GM06990 (cell line): Measurements from ENCODE around the gene NAALAD2.

Experiments used
- DNase-seq: peaks from one replicate; pipeline ENCODE4 v3.0.0-alpha.2; 2011; ENCODE audit not compliant: insufficient read length; ENCODE audit errors: extremely low read depth
- H3K27me3 ChIP-seq: replicated peaks from 2 replicates; pipeline ENCODE4 v1.6.0; 2011; ENCODE audit warnings: low read length; ENCODE audit not compliant: control insufficient read depth, insufficient read depth
- H3K36me3 ChIP-seq: 2 replicates; pipeline ENCODE4 v1.5.1; 2011; ENCODE audit warnings: low read length; ENCODE audit not compliant: control insufficient read depth, insufficient read depth
- H3K4me3 ChIP-seq: replicated peaks from 2 replicates; pipeline ENCODE4 v1.5.1; 2011; ENCODE audit warnings: low read depth, mild to moderate bottlenecking, control low read depth, low read length
- TF ChIP-seq, protein P1 (sequence below): IDR thresholded peaks from 2 replicates; pipeline ENCODE4 v1.5.1; 2011; ENCODE audit warnings: low read length, control low read depth, mild to moderate bottlenecking, inconsistent platforms; ENCODE audit not compliant: insufficient read depth, poor library complexity, severe bottlenecking

NAALAD2 gene

DNA sequence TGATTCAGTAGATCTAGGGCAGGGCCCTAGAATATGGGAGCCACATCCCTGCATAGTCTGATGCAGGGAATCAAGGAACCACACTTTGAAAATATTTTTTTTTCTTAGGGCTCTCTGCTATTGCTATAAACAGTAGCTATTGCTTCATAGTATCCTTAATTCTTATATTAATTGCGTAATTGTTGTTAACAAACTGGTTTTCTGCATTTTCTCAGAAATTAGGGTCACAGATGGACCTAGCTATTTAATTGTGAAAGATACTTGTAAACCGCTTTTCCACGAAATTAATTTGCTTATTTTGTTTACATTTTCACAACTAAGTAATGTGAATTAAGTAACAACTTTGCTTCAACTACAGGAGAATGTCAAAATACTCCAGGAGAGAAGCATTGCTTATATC is 34.1 kb downstream of the NAALAD2 start:
- H3K36me3 ChIP-seq: no peaks in the 10 kb centered on the region
- no peaks in the 10 kb centered on the region for H3K27me3 ChIP-seq
- no peak overlapping the region for H3K4me3 ChIP-seq
- TF ChIP-seq, protein P1, sequence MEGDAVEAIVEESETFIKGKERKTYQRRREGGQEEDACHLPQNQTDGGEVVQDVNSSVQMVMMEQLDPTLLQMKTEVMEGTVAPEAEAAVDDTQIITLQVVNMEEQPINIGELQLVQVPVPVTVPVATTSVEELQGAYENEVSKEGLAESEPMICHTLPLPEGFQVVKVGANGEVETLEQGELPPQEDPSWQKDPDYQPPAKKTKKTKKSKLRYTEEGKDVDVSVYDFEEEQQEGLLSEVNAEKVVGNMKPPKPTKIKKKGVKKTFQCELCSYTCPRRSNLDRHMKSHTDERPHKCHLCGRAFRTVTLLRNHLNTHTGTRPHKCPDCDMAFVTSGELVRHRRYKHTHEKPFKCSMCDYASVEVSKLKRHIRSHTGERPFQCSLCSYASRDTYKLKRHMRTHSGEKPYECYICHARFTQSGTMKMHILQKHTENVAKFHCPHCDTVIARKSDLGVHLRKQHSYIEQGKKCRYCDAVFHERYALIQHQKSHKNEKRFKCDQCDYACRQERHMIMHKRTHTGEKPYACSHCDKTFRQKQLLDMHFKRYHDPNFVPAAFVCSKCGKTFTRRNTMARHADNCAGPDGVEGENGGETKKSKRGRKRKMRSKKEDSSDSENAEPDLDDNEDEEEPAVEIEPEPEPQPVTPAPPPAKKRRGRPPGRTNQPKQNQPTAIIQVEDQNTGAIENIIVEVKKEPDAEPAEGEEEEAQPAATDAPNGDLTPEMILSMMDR: no peak
- DNase-seq: no peak

DNA sequence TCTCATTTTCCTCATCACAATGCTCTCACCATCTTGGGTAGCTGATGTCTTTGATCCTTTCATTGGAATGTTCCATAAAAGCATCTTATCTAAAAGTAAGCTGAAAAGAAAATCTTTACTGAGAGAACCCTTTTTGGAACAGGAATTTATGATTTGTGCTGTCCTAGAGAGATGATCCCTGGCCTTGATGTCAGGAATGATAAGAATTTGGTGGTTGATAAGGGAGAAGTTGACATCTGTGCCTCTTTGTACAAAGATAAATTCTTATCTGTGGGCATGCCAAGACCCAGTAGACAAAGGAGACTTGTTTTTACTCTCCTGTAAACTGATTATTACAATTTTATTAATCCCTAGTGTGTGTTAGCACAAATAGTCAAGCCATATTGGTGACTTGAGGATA is 36.9 kb downstream of the NAALAD2 start:
- no peaks in the 10 kb centered on the region for H3K36me3 ChIP-seq
- H3K27me3 ChIP-seq: no peaks in the 10 kb centered on the region
- no peak for DNase-seq
- H3K4me3 ChIP-seq: no peak overlapping the region
- TF ChIP-seq, protein P1: no peak

DNA sequence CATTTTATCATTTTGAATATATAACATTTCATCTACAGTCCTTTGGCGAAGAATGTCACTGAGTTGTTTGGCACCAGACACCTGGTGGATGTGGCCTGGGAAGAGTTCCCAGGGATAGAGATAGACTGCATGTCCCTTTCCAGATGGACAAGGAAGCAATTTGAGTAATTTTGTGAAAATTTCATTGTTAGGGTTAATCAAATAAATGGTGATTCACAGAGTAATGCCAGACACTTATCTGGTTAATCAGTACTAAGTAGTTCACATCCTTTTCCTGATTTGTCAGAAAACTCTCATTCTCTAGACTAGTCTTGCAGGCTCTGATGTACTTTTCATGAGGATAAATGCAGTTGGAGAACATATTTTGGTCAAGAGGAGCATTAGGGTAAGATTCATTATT is 41.6 kb downstream of the NAALAD2 start:
- H3K4me3 ChIP-seq: no peak overlapping the region

DNA sequence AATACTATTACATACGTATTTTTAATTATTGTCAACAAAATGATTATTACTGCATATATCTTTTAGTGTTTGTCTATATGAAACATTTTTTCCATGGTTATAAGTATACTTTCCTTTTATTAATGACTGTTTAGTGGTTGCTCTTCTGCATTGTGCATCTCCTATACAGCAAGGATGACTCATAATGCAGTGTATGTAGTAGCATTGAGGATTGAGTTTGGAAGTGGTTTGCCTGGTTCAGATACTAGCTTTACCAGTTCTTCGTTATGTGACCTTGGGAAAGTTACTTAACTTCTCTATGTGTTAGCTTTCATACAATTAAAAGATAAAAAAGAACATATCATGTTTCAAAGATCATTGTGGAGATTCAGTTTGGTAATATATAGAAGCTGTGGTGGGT is 44.3 kb downstream of the NAALAD2 start:
- TF ChIP-seq, protein P1: no peak
- no peak for DNase-seq
- no peak overlapping the region for H3K4me3 ChIP-seq
- H3K36me3 ChIP-seq: no peaks in the 10 kb centered on the region
- H3K27me3 ChIP-seq: no peaks in the 10 kb centered on the region

More for the DNA sequence above, 41.6 kb downstream of the NAALAD2 start:
- no peaks in the 10 kb centered on the region for H3K36me3 ChIP-seq
- H3K27me3 ChIP-seq: no peaks in the 10 kb centered on the region
- TF ChIP-seq, protein P1: no peak
- DNase-seq: no peak

DNA sequence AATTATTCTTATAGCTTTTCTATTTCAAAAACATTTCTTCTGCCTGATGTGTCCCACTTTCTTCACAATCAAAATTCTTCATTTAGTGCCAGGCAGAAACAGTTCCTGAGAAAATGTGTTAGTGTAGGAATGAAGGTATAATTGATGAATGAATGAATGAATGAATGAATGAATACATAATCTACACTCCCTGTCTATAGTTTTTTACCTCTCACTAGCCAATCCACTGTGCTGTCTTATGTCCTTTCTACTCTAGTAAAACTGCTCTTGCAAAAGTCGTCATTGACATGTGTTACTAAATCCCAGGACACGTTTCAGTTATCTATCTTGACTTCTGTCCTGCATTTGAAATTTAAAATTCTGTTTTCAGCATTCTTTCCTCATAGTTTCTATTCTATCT is 45.5 kb downstream of the NAALAD2 start:
- TF ChIP-seq, protein P1: no peak
- no peak for DNase-seq
- Histone ChIP-seq H3K36me3 (no peaks in the 10 kb centered on the region), H3K4me3 (no peak overlapping the region), H3K27me3 (no peaks in the 10 kb centered on the region)

DNA sequence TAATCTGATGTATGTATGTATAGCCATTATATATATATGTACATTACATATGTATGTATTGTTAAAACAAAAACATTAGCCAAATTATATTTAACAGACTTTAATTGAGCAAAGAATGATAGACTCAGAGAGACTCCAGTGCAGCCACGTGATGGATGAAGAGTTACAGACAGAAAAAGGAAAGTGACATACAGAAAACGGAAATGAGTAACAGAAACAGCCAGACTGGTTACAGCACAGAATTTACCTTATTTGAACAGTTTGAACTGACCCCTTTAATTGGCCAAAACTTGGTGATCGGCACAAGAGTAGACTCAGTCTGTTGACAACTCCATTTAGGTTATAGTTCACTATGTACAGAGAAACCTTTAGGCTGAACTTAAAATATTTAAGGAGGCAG is 53.4 kb downstream of the NAALAD2 start:
- H3K36me3 ChIP-seq: no peaks in the 10 kb centered on the region
- no peaks in the 10 kb centered on the region for H3K27me3 ChIP-seq
- no peak overlapping the region for H3K4me3 ChIP-seq
- TF ChIP-seq, protein P1: no peak
- no peak for DNase-seq
